Urothelium cell line (cell line): ENCODE results near the gene HDAC5.
"Not testable (repeated sequence)": the region's sequence is repeated elsewhere in the genome, so short reads cannot be mapped to it uniquely, and the experiment has no call there.

Experiments used
- DNase-seq: peaks from one replicate; pipeline ENCODE4 v3.0.0; 2011; ENCODE audit warnings: low spot score, mixed read lengths
- FAIRE-seq: peaks from 2 replicates; lab custom pipeline; 2011; peaks lifted over from hg19 to GRCh38; lab: Jason Lieb, UNC

Gene HDAC5

GRCh38 chr17:44038604-44039011 is 84.8 kb downstream of the HDAC5 start:
- FAIRE-seq, result no peak
- DNase-seq, result no peak

GRCh38 chr17:44037471-44037870 is 86.0 kb downstream of the HDAC5 start:
- no peak for DNase-seq
- no peak for FAIRE-seq

- not testable (repeated sequence) for DNase-seq, FAIRE-seq
Observed at GRCh38 chr17:44034688-44035087, 88.8 kb downstream of the HDAC5 start.

- FAIRE-seq (no peak), DNase-seq (no peak)
Observed at GRCh38 chr17:44033861-44034408, 89.5 kb downstream of the HDAC5 start.

GRCh38 chr17:44030482-44030881 is 93.0 kb downstream of the HDAC5 start:
- DNase-seq (no peak), FAIRE-seq (no peak)

GRCh38 chr17:44029736-44030135 is 93.7 kb downstream of the HDAC5 start:
- FAIRE-seq (no peak), DNase-seq (no peak)
